Esophagus muscularis mucosa (tissue), 4 donors: ENCODE data around the gene MRPL20. TPM values are rescaled to one million over a fixed set of nuclear protein-coding genes. Genes with fewer than 3 reads are reported as not detected.
A peak's percentile ranks its signal among the peaks of the same experiment; 100 is the strongest.

ENCODE experiments used
- DNase-seq: peaks from one replicate; pipeline ENCODE4 v3.0.0-alpha.2; 2017; ENCODE audit errors: extremely low spot score
- H3K27ac ChIP-seq, 4 donors: fragments of 200-600 bp; sonication (generic); replicated peaks in 1 of 4; 1 replicate in 3 of 4; 2 replicates in 1 of 4; pipeline ENCODE4 v1.5.1; 2016 to 2019; ENCODE audit warnings: mild to moderate bottlenecking in 1 of 4
- H3K27me3 ChIP-seq, 4 donors: fragments of 200-600 bp; sonication (generic); one replicate each; pipeline versions ENCODE4 v1.5.1 to v1.6.0; 2016 to 2019
- H3K36me3 ChIP-seq, 4 donors: fragments of 200-600 bp; sonication (generic); one replicate each; pipeline ENCODE4 v1.5.1; 2016 to 2019
- H3K4me1 ChIP-seq, 4 donors: fragments of 200-600 bp; sonication (generic); one replicate each; pipeline ENCODE4 v1.5.1; 2016 to 2019
- H3K4me3 ChIP-seq, 4 donors: fragments of 200-600 bp; sonication (generic); 1 replicate in 2 of 4; 2 replicates in 2 of 4; pipeline ENCODE4 v1.5.1; 2016 to 2019; ENCODE audit warnings: mild to moderate bottlenecking in 4 of 4, moderate library complexity in 1 of 4
- H3K9me3 ChIP-seq, 4 donors: fragments of 200-600 bp; sonication (generic); 1 replicate in 3 of 4; 2 replicates in 1 of 4; pipeline ENCODE4 v1.5.1; 2016 to 2019
- CTCF ChIP-seq, 3 experiments: fragments of 200-600 bp in 2 of 3; fragments of 450-650 bp in 1 of 3; sonication (generic) in 2 of 3; IDR thresholded peaks; one replicate each; pipeline ENCODE4 v1.5.1; 2017 to 2019; ENCODE audit warnings: antibody characterized with exemption in 3 of 3, mild to moderate bottlenecking in 2 of 3, moderate library complexity in 1 of 3
- EP300 ChIP-seq: sonication (generic); formaldehyde crosslinking; IDR thresholded peaks from one replicate; pipeline ENCODE4 v1.6.1; 2017; ENCODE audit warnings: antibody characterized with exemption
- POLR2A ChIP-seq: fragments of 450-650 bp; IDR thresholded peaks from one replicate; pipeline ENCODE4 v1.6.1; 2017; ENCODE audit warnings: antibody characterized with exemption, moderate library complexity, mild to moderate bottlenecking, low read depth
- POLR2AphosphoS5 ChIP-seq, 2 donors: sonication (generic); formaldehyde crosslinking; IDR thresholded peaks; one replicate each; pipeline ENCODE4 v1.6.1; 2017; ENCODE audit warnings: antibody characterized with exemption in 2 of 2
- whole genome bisulfite sequencing: methylation state at CpG from one replicate; pipeline ENCODE4 v1.1.5; 2018; 5-methylcytosine and 5-hydroxymethylcytosine counted together
- intact Hi-C: fragments of 100-400 bp; cut with DNase I; formaldehyde crosslinking; loops from one replicate; pipeline ENCODE4 v1.15.1; 2023
- total RNA-seq, 4 donors: library from RNA; depleted of rRNA; stranded (reverse); fragments of >200 nt; gene quantifications; one replicate each; pipeline versions ENCODE4 v1.1.0 to v1.2.1, GENCODE V29; 2016

The MRPL20 gene
- total RNA-seq, 4 donors from 2014 or later = 144 to 175 (median 155) TPM

- H3K27ac ChIP-seq = peak overlapping the region; percentile 96 to 98 (median 97)
- DNase-seq = peak; percentile 94
- 13% methylated on average over 12 of the region's 34 CpGs for WGBS
- no peak for TF ChIP-seq CTCF (IDR thresholded peaks at IDR 0.05)
- peak; percentile 93 for TF ChIP-seq EP300
- TF ChIP-seq POLR2AphosphoS5 (IDR thresholded peaks at IDR 0.05) = peak; percentile 64 to 85
- intact Hi-C loops = no loop called here
- H3K4me3 ChIP-seq = peak overlapping the region; percentile 67 to 81 (median 74)
- H3K27me3 ChIP-seq = no peaks in the 10 kb centered on the region
- H3K36me3 ChIP-seq = peaks cover 0 to 6% (median 2%) of the 10 kb centered on the region in 4 donors
- H3K4me1 ChIP-seq = peaks cover 86 to 100% (median 98%) of the 10 kb centered on the region in 4 donors
- H3K9me3 ChIP-seq = no peaks in the 10 kb centered on the region
Observed at GRCh38 chr1:1432951-1433803, 26.1 kb upstream of the MRPL20 start.

- no peak for DNase-seq
- 71% methylated on average over 12 of the region's 28 CpGs for WGBS
- Histone ChIP-seq H3K4me3 (peak overlapping the region; percentile 67 to 81 (median 74)), H3K36me3 (peaks cover 0 to 3% (median 0%) of the 10 kb centered on the region in 4 donors), H3K9me3 (no peaks in the 10 kb centered on the region), H3K27ac (peak overlapping the region; percentile 96 to 98 (median 97)), H3K27me3 (no peaks in the 10 kb centered on the region), H3K4me1 (peaks cover 87 to 99% (median 94%) of the 10 kb centered on the region in 4 donors)
- TF ChIP-seq CTCF (IDR thresholded peaks at IDR 0.05) = no peak
- TF ChIP-seq POLR2AphosphoS5 (IDR thresholded peaks at IDR 0.05) = no peak
- no peak for TF ChIP-seq EP300
- no peak for TF ChIP-seq POLR2A
- intact Hi-C loops = no loop called here
Observed at GRCh38 chr1:1432274-1432950, 25.3 kb upstream of the MRPL20 start.

- no peaks in the 10 kb centered on the region for H3K27me3 ChIP-seq
- H3K4me3 ChIP-seq = peak overlapping the region in 3 of 4 donors; percentile 18 to 70 (median 67)
- H3K36me3 ChIP-seq = no peaks in the 10 kb centered on the region
- peaks cover 84 to 99% (median 94%) of the 10 kb centered on the region in 4 donors for H3K4me1 ChIP-seq
- intact Hi-C loops = no loop called here
- no peaks in the 10 kb centered on the region for H3K9me3 ChIP-seq
- 40% methylated on average over 1 of the region's 5 CpGs for WGBS
- peak overlapping the region; percentile 96 to 98 (median 97) for H3K27ac ChIP-seq
- no peak for DNase-seq
- TF ChIP-seq EP300 (no peak), CTCF (IDR thresholded peaks at IDR 0.05) (no peak), POLR2AphosphoS5 (IDR thresholded peaks at IDR 0.05) (peak; percentile 10 to 25)
Observed at GRCh38 chr1:1431845-1432273, 24.8 kb upstream of the MRPL20 start.

GRCh38 chr1:1430992-1431844, 24.1 kb upstream of the MRPL20 start:
- H3K4me3 ChIP-seq = peak overlapping the region; percentile 32 to 67 (median 39)

More at GRCh38 chr1:1430992-1431844, 24.1 kb upstream of the MRPL20 start:
- 34% methylated on average over 9 of the region's 18 CpGs for WGBS
- TF ChIP-seq POLR2AphosphoS5 (IDR thresholded peaks at IDR 0.05) (no peak), CTCF (IDR thresholded peaks at IDR 0.05) (no peak), EP300 (no peak), POLR2A (no peak)
- peaks cover 79 to 99% (median 93%) of the 10 kb centered on the region in 4 donors for H3K4me1 ChIP-seq
- no peaks in the 10 kb centered on the region for H3K36me3 ChIP-seq
- DNase-seq = no peak
- H3K27ac ChIP-seq = peak overlapping the region; percentile 96 to 98 (median 97)
- H3K9me3 ChIP-seq = no peaks in the 10 kb centered on the region
- intact Hi-C loops = no loop called here
- H3K27me3 ChIP-seq = no peaks in the 10 kb centered on the region
